K562 (cell line): ENCODE data around the gene RBFOX2. TPM values are rescaled to one million over a fixed set of nuclear protein-coding genes. Genes with fewer than 3 reads are reported as not detected.

Experiments
- ATAC-seq: fragments of 200-7000 bp; cut with Tn5 transposase; 3 replicates; pipeline ENCODE4 v1.9.1; 2020; ENCODE audit warnings: moderate library complexity
- BruUV-seq: library from RNA; stranded (reverse); fragments of 400-500 nt; replicated peaks from 2 replicates; lab custom pipeline; 2021; lab: Mats Ljungman, UMichigan
- CTCF ChIA-PET: fragments of 300-600 bp; formaldehyde crosslinking; extraction: SDS; loops from one replicate; lab custom pipeline; 2021; ENCODE audit warnings: low intra/inter-chr PET ratio; lab: Yijun Ruan, JAX
- POLR2A ChIA-PET: fragments of 300-600, 350-650 bp; sonication (Branson Sonifier 250); formaldehyde crosslinking; extraction: SDS; loops from one replicate; lab custom pipeline; 2021; ENCODE audit warnings: antibody characterized with exemption, inconsistent platforms; lab: Yijun Ruan, JAX
- DNase-seq, 4 experiments: peaks; one replicate each; pipeline versions ENCODE4 v3.0.0 to v3.0.0-alpha.2; 2011 to 2018; ENCODE audit warnings: low spot score in 3 of 4, mixed read lengths in 3 of 4; ENCODE audit errors: extremely low read depth in 1 of 4
- FAIRE-seq: peaks from 2 replicates; lab custom pipeline; 2011; peaks lifted over from hg19 to GRCh38; lab: Jason Lieb, UNC
- H2AFZ ChIP-seq: 2 replicates; pipeline ENCODE4 v1.6.0; 2011; ENCODE audit warnings: low read depth, low read length, control low read depth, inconsistent platforms
- H3K27ac ChIP-seq: fragments of 200-600 bp; 3 replicates; pipeline ENCODE4 v1.8.0; 2011; ENCODE audit warnings: low read depth, mild to moderate bottlenecking, control low read depth, inconsistent platforms, low read length, moderate library complexity, mixed read lengths; ENCODE audit errors: extremely low read depth
- H3K27me3 ChIP-seq, 2 experiments: fragments of 300-600 bp in 1 of 2; 2 replicates in 1 of 2; 3 replicates in 1 of 2; pipeline versions ENCODE4 v1.6.0 to v1.8.0; 2011; ENCODE audit warnings: inconsistent platforms in 2 of 2, low read length in 2 of 2, mild to moderate bottlenecking in 1 of 2, mixed read lengths in 1 of 2, moderate library complexity in 1 of 2; ENCODE audit not compliant: control insufficient read depth in 2 of 2, insufficient read depth in 2 of 2
- H3K36me3 ChIP-seq: fragments of 300-600 bp; 3 replicates; pipeline ENCODE4 v1.8.0; 2011; ENCODE audit warnings: mild to moderate bottlenecking, low read length, inconsistent platforms; ENCODE audit not compliant: control insufficient read depth, insufficient read depth
- H3K4me1 ChIP-seq, 2 experiments: fragments of 200-600 bp in 1 of 2; replicated peaks in 1 of 2; 2 replicates in 1 of 2; 3 replicates in 1 of 2; pipeline versions ENCODE4 v1.5.1 to v1.8.0; 2011; ENCODE audit warnings: inconsistent platforms in 2 of 2, low read length in 2 of 2, mild to moderate bottlenecking in 1 of 2, mixed read lengths in 1 of 2, moderate library complexity in 1 of 2; ENCODE audit not compliant: control insufficient read depth in 2 of 2, insufficient read depth in 2 of 2
- H3K4me2 ChIP-seq: 2 replicates; pipeline ENCODE4 v1.6.1; 2011; ENCODE audit warnings: low read length, control low read depth, inconsistent platforms, mixed read lengths; ENCODE audit not compliant: insufficient read depth
- H3K4me3 ChIP-seq: fragments of 200-600 bp; sonication (generic), shearing (Covaris generic); 2 replicates; pipeline ENCODE4 v1.5.1; 2016; ENCODE audit warnings: control low read depth, inconsistent platforms
- H3K79me2 ChIP-seq: fragments of 200-600 bp; 3 replicates; pipeline ENCODE4 v1.8.0; 2011; ENCODE audit warnings: low read length, inconsistent platforms; ENCODE audit not compliant: control insufficient read depth, insufficient read depth
- H3K9ac ChIP-seq, 2 experiments: 2 replicates each; pipeline versions ENCODE4 v1.6.0 to v1.6.1; 2011; ENCODE audit warnings: low read depth in 2 of 2, low read length in 2 of 2, control low read depth in 1 of 2, inconsistent platforms in 1 of 2, mild to moderate bottlenecking in 1 of 2, mixed read lengths in 1 of 2; ENCODE audit not compliant: insufficient read depth in 1 of 2
- H3K9me1 ChIP-seq: one replicate; pipeline ENCODE4 v1.6.0; 2011; ENCODE audit warnings: inconsistent platforms, mild to moderate bottlenecking, low read length, moderate library complexity; ENCODE audit not compliant: control insufficient read depth, insufficient read depth
- H3K9me3 ChIP-seq: replicated peaks from 2 replicates; pipeline ENCODE4 v1.5.1; 2011; ENCODE audit warnings: low read depth, low read length, inconsistent platforms; ENCODE audit not compliant: control insufficient read depth, insufficient read depth
- H4K20me1 ChIP-seq: replicated peaks from 2 replicates; pipeline ENCODE4 v1.6.1; 2011; ENCODE audit warnings: low read length, inconsistent platforms, mixed read lengths; ENCODE audit not compliant: control insufficient read depth, insufficient read depth
- C11orf30 ChIP-seq: fragments of 450-650 bp; IDR thresholded peaks from 2 replicates; pipeline ENCODE4 v1.6.1; 2016; ENCODE audit warnings: low read depth, mild to moderate bottlenecking
- HDGF ChIP-seq: fragments of 450-650 bp; IDR thresholded peaks from 2 replicates; pipeline ENCODE4 v1.6.1; 2016
- MAFF ChIP-seq: IDR thresholded peaks from 2 replicates; pipeline ENCODE4 v1.6.1; 2012; ENCODE audit warnings: low read length, improper control_type of control experiment
- MAFG ChIP-seq: fragments of 450-650 bp; conservative IDR thresholded peaks from 2 replicates; pipeline ENCODE4 v1.6.1; 2016; ENCODE audit warnings: missing genetic modification characterization, missing compliant biosample characterization
- MAFK ChIP-seq: IDR thresholded peaks from 2 replicates; pipeline ENCODE4 v1.6.1; 2011; ENCODE audit warnings: low read length, improper control_type of control experiment
- SRSF7 ChIP-seq: fragments of 200-400 bp; formaldehyde crosslinking; optimal IDR thresholded peaks from 2 replicates; pipeline ENCODE3; 2017; ENCODE audit warnings: mild to moderate bottlenecking, low read depth, low read length
- ZNF316 ChIP-seq: fragments of 450-650 bp; IDR thresholded peaks from 2 replicates; pipeline ENCODE4 v1.6.1; 2016
- WGBS: fragments of 100-300 bp; shearing (Covaris generic); methylation state at CpG from one replicate; pipeline ENCODE4 v1.1.6; 2016; ENCODE audit warnings: low coverage, mixed read lengths; ENCODE audit not compliant: insufficient coverage; ENCODE audit errors: missing lambda C conversion rate; 5-methylcytosine and 5-hydroxymethylcytosine counted together
- in situ Hi-C: fragments of 300-500 bp; cut with MboI; formaldehyde crosslinking; loops from 4 replicates; pipeline ENCODE4 v1.15.0; 2018; ENCODE audit warnings: inconsistent platforms, mixed read lengths
- intact Hi-C: fragments of 100-400 bp; cut with micrococcal nuclease; formaldehyde crosslinking; loops from 2 replicates; pipeline ENCODE4 v1.14.2; 2022
- polyA plus RNA-seq, 8 experiments: library from polyadenylated mRNA; depleted of rRNA in 4 of 8; stranded (reverse) in 5 of 8; unstranded in 3 of 8; fragments of >200 nt; fragmentation: Nextera tagmentation in 2 of 8; fragmentation: Illumina TruSeq in 1 of 8; extraction: Ambion mirVana in 2 of 8; extraction: Trizol in 1 of 8; gene quantifications; 2 replicates each; pipeline versions ENCODE4 v1.2.1 to v1.2.3, GENCODE V29; 2011 to 2014; ENCODE audit warnings: inconsistent platforms in 1 of 8, missing spikeins in 1 of 8
- total RNA-seq, 7 experiments: library from RNA; depleted of rRNA in 6 of 7; stranded (reverse); fragments of >200 nt in 6 of 7; fragmentation: Illumina TruSeq in 2 of 7; extraction: Trizol in 2 of 7; gene quantifications; 2 replicates each; pipeline versions ENCODE4 v1.2.1 to v1.2.3, GENCODE V29; 2011 to 2021; ENCODE audit warnings: low replicate concordance in 1 of 7
- TF ChIP-seq, protein P1 (sequence below): fragments of 200-800 bp; sonication (Bioruptor generic); IDR thresholded peaks from 2 replicates; pipeline ENCODE4 v1.6.1; 2017; ENCODE audit warnings: missing genetic modification characterization, missing compliant biosample characterization

The RBFOX2 gene
- total and polyA plus RNA-seq, 9 of the 15 experiments (the other 6 are each of a cell fraction or from before 2014, with no cell fraction given), result 5.8 to 24.8 (median 14.2) TPM

DNA sequence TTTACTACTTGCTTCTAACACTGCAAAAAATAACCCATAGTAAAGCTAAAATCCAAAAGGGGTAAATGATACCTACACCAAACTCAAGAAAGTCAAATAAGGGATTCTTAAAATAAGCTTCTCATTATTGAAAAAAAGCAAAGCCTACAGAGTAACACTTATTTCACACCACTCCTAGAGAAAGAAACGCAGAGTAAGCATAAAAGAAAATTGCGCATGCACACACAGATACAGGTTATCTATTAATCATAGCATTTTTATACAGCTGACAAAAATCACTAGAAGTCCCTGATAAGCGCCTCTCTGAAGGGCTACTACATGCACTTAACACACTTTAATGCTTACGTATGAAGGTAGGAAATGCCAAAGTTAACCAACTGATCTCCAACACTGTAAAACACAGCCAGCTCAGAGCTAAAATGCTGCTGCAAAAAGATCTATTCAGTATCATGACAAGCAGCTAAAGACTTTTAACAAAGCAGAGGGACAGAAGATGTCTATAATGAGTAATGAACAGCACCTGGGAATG is 14.0 kb downstream of the RBFOX2 start:
- no peak for DNase-seq
- peaks cover 16% of the 10 kb centered on the region for H4K20me1 ChIP-seq
- TF ChIP-seq, protein P1, sequence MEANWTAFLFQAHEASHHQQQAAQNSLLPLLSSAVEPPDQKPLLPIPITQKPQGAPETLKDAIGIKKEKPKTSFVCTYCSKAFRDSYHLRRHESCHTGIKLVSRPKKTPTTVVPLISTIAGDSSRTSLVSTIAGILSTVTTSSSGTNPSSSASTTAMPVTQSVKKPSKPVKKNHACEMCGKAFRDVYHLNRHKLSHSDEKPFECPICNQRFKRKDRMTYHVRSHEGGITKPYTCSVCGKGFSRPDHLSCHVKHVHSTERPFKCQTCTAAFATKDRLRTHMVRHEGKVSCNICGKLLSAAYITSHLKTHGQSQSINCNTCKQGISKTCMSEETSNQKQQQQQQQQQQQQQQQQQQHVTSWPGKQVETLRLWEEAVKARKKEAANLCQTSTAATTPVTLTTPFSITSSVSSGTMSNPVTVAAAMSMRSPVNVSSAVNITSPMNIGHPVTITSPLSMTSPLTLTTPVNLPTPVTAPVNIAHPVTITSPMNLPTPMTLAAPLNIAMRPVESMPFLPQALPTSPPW (CRISPR knock-in tag), result no peak
- peak; percentile 74 for TF ChIP-seq C11orf30
- peak; percentile 76 for TF ChIP-seq MAFF
- peak; percentile 75 for TF ChIP-seq MAFK
- TF ChIP-seq ZNF316, result peak; percentile 91
- TF ChIP-seq MAFG, result peak; percentile 75
- TF ChIP-seq HDGF, result no peak
- TF ChIP-seq SRSF7, result no peak
- TF ChIP-seq, all 486 proteins: peak for 5
- in situ Hi-C loops, result no loop called here
- intact Hi-C loops, result no loop called here
- POLR2A ChIA-PET, result interaction anchor here (0.6 to 1.2 kb wide), 5 partner anchors 9 to 116 kb away, joined by 3 to 5 read pairs (median 3); no protein-coding TSS in a partner anchor
- no peaks in the 10 kb centered on the region for H3K9me1 ChIP-seq
- H3K27ac ChIP-seq, result no peak overlapping the region
- H3K4me2 ChIP-seq, result no peak overlapping the region
- no peak overlapping the region for H3K4me3 ChIP-seq
- no peaks in the 10 kb centered on the region; the same call in 2 of the 3 replicates for H3K36me3 ChIP-seq
- FAIRE-seq, result no peak
- peaks cover 64% of the 10 kb centered on the region for H3K79me2 ChIP-seq
- H3K9me3 ChIP-seq, result no peaks in the 10 kb centered on the region
- peaks cover 6 to 16% of the 10 kb centered on the region in 2 experiments; a peak in 4 of 5 replicates for H3K4me1 ChIP-seq
- no peak for ATAC-seq
- H3K9ac ChIP-seq, result no peak overlapping the region
- BruUV-seq, result no TSS peak
- CTCF ChIA-PET, result no interaction called here
- H3K27me3 ChIP-seq, result no peaks in the 10 kb centered on the region
- WGBS, result 87% methylated on average over 4 of the region's 4 CpGs
- H2AFZ ChIP-seq, result no peak overlapping the region
